ENCODE results near the gene YWHAH. TPM values are rescaled to one million over a fixed set of nuclear protein-coding genes. Genes with fewer than 3 reads are reported as not detected.

YWHAH gene
- polyA plus RNA-seq, 4 donors, result 60.4 to 99.1 (median 89.8) TPM

GRCh38 chr22:31937341-31937740, 7.0 kb upstream of the YWHAH start:
- Histone ChIP-seq H3K27ac (ENCODE audit: low read depth in 1 of 3, low read length in 2 of 3) (no peak overlapping the region), H3K4me1 (ENCODE audit: control insufficient read depth in 3 of 3, insufficient read depth in 2 of 3, low read depth in 1 of 3, low read length in 2 of 3) (no peaks in the 10 kb centered on the region), H3K36me3 (ENCODE audit: control insufficient read depth in 3 of 3, insufficient read depth in 2 of 3, low read depth in 1 of 3, low read length in 3 of 3) (no peaks in the 10 kb centered on the region), H3K9me3 (ENCODE audit: control insufficient read depth in 2 of 2, insufficient read depth in 1 of 2, low read depth in 1 of 2, low read length in 1 of 2) (no peaks in the 10 kb centered on the region), H3K4me3 (ENCODE audit: low read depth in 1 of 3, low read length in 3 of 3) (no peak overlapping the region), H3K27me3 (ENCODE audit: control insufficient read depth in 3 of 3, insufficient read depth in 3 of 3, low read length in 3 of 3) (no peaks in the 10 kb centered on the region)
- WGBS, 3 donors, result 71 to 75% (median 72%) methylated on average over 3 of the region's 3 CpGs
- FAIRE-seq (no peak), DNase-seq (no peak)

GRCh38 chr22:31938296-31938695, 6.0 kb upstream of the YWHAH start:
- H3K27me3 ChIP-seq (ENCODE audit: control insufficient read depth in 3 of 3, insufficient read depth in 3 of 3, low read length in 3 of 3), result no peaks in the 10 kb centered on the region
- H3K9me3 ChIP-seq (ENCODE audit: control insufficient read depth in 2 of 2, insufficient read depth in 1 of 2, low read depth in 1 of 2, low read length in 1 of 2), result no peaks in the 10 kb centered on the region
- no peaks in the 10 kb centered on the region for H3K36me3 ChIP-seq (ENCODE audit: control insufficient read depth in 3 of 3, insufficient read depth in 2 of 3, low read depth in 1 of 3, low read length in 3 of 3)
- H3K27ac ChIP-seq (ENCODE audit: low read depth in 1 of 3, low read length in 2 of 3), result no peak overlapping the region
- FAIRE-seq (no peak), DNase-seq (no peak)
- H3K4me3 ChIP-seq (ENCODE audit: low read depth in 1 of 3, low read length in 3 of 3), result no peak overlapping the region
- 80 to 87% (median 83%) methylated on average over 8 of the region's 8 CpGs for WGBS, 3 donors
- peaks cover 0 to under 1% (median 0%) of the 10 kb centered on the region in 3 donors for H3K4me1 ChIP-seq (ENCODE audit: control insufficient read depth in 3 of 3, insufficient read depth in 2 of 3, low read depth in 1 of 3, low read length in 2 of 3)

- no peak overlapping the region for H3K4me3 ChIP-seq (ENCODE audit: low read depth in 1 of 3, low read length in 3 of 3)
- WGBS, 3 donors, result 76 to 87% (median 81%) methylated on average over 9 of the region's 9 CpGs
- no peak for FAIRE-seq
- no peaks in the 10 kb centered on the region for H3K9me3 ChIP-seq (ENCODE audit: control insufficient read depth in 2 of 2, insufficient read depth in 1 of 2, low read depth in 1 of 2, low read length in 1 of 2)
- no peaks in the 10 kb centered on the region for H3K36me3 ChIP-seq (ENCODE audit: control insufficient read depth in 3 of 3, insufficient read depth in 2 of 3, low read depth in 1 of 3, low read length in 3 of 3)
- peaks cover 0 to 6% (median 0%) of the 10 kb centered on the region in 3 donors for H3K4me1 ChIP-seq (ENCODE audit: control insufficient read depth in 3 of 3, insufficient read depth in 2 of 3, low read depth in 1 of 3, low read length in 2 of 3)
- no peaks in the 10 kb centered on the region for H3K27me3 ChIP-seq (ENCODE audit: control insufficient read depth in 3 of 3, insufficient read depth in 3 of 3, low read length in 3 of 3)
- no peak overlapping the region for H3K27ac ChIP-seq (ENCODE audit: low read depth in 1 of 3, low read length in 2 of 3)
- no peak for DNase-seq
Observed at GRCh38 chr22:31940506-31940905, 3.8 kb upstream of the YWHAH start.

GRCh38 chr22:31942091-31942490, 2.2 kb upstream of the YWHAH start:
- Histone ChIP-seq H3K27me3 (ENCODE audit: control insufficient read depth in 3 of 3, insufficient read depth in 3 of 3, low read length in 3 of 3) (no peaks in the 10 kb centered on the region), H3K36me3 (ENCODE audit: control insufficient read depth in 3 of 3, insufficient read depth in 2 of 3, low read depth in 1 of 3, low read length in 3 of 3) (no peaks in the 10 kb centered on the region), H3K4me1 (ENCODE audit: control insufficient read depth in 3 of 3, insufficient read depth in 2 of 3, low read depth in 1 of 3, low read length in 2 of 3) (peaks cover 0 to 19% (median 7%) of the 10 kb centered on the region in 3 donors), H3K4me3 (ENCODE audit: low read depth in 1 of 3, low read length in 3 of 3) (no peak overlapping the region), H3K27ac (ENCODE audit: low read depth in 1 of 3, low read length in 2 of 3) (no peak overlapping the region), H3K9me3 (ENCODE audit: control insufficient read depth in 2 of 2, insufficient read depth in 1 of 2, low read depth in 1 of 2, low read length in 1 of 2) (no peaks in the 10 kb centered on the region)
- DNase-seq (no peak), FAIRE-seq (no peak)
- WGBS, 3 donors, result 89 to 94% (median 90%) methylated on average over 5 of the region's 5 CpGs

GRCh38 chr22:31943206-31943977, 943 bp upstream of the YWHAH start:
- FAIRE-seq, result no peak

GRCh38 chr22:31944700-31945442, 536 bp downstream of the YWHAH start:
- Histone ChIP-seq H3K27me3 (ENCODE audit: control insufficient read depth in 3 of 3, insufficient read depth in 3 of 3, low read length in 3 of 3) (no peaks in the 10 kb centered on the region), H3K4me1 (ENCODE audit: control insufficient read depth in 3 of 3, insufficient read depth in 2 of 3, low read depth in 1 of 3, low read length in 2 of 3) (peaks cover 0 to 19% (median 8%) of the 10 kb centered on the region in 3 donors)
- FAIRE-seq, result no peak

More at GRCh38 chr22:31943206-31943977, 943 bp upstream of the YWHAH start:
- WGBS, 3 donors, result 39 to 44% (median 40%) methylated on average over 15 of the region's 15 CpGs
- no peaks in the 10 kb centered on the region for H3K27me3 ChIP-seq (ENCODE audit: control insufficient read depth in 3 of 3, insufficient read depth in 3 of 3, low read length in 3 of 3)
- no peaks in the 10 kb centered on the region for H3K9me3 ChIP-seq (ENCODE audit: control insufficient read depth in 2 of 2, insufficient read depth in 1 of 2, low read depth in 1 of 2, low read length in 1 of 2)
- peak overlapping the region; percentile 81 to 97 (median 95) for H3K27ac ChIP-seq (ENCODE audit: low read depth in 1 of 3, low read length in 2 of 3)
- H3K4me1 ChIP-seq (ENCODE audit: control insufficient read depth in 3 of 3, insufficient read depth in 2 of 3, low read depth in 1 of 3, low read length in 2 of 3), result peaks cover 0 to 19% (median 8%) of the 10 kb centered on the region in 3 donors
- H3K36me3 ChIP-seq (ENCODE audit: control insufficient read depth in 3 of 3, insufficient read depth in 2 of 3, low read depth in 1 of 3, low read length in 3 of 3), result peaks cover 0 to 5% (median 4%) of the 10 kb centered on the region in 3 donors
- peak overlapping the region; percentile 56 to 91 (median 88) for H3K4me3 ChIP-seq (ENCODE audit: low read depth in 1 of 3, low read length in 3 of 3)
- DNase-seq, result no peak

GRCh38 chr22:31945443-31945855, 1.1 kb downstream of the YWHAH start:
- Histone ChIP-seq H3K27ac (ENCODE audit: low read depth in 1 of 3, low read length in 2 of 3) (peak overlapping the region; percentile 88 to 99 (median 96)), H3K4me3 (ENCODE audit: low read depth in 1 of 3, low read length in 3 of 3) (peak overlapping the region; percentile 88 to 98 (median 91)), H3K36me3 (ENCODE audit: control insufficient read depth in 3 of 3, insufficient read depth in 2 of 3, low read depth in 1 of 3, low read length in 3 of 3) (peaks cover 0 to 14% (median 4%) of the 10 kb centered on the region in 3 donors), H3K4me1 (ENCODE audit: control insufficient read depth in 3 of 3, insufficient read depth in 2 of 3, low read depth in 1 of 3, low read length in 2 of 3) (peaks cover 3 to 19% (median 8%) of the 10 kb centered on the region in 3 donors), H3K27me3 (ENCODE audit: control insufficient read depth in 3 of 3, insufficient read depth in 3 of 3, low read length in 3 of 3) (no peaks in the 10 kb centered on the region), H3K9me3 (ENCODE audit: control insufficient read depth in 2 of 2, insufficient read depth in 1 of 2, low read depth in 1 of 2, low read length in 1 of 2) (no peaks in the 10 kb centered on the region)
- FAIRE-seq (no peak), DNase-seq (peak; percentile 32 to 65)
- WGBS, 3 donors, result 1 to 2% (median 1%) methylated on average over 15 of the region's 15 CpGs

More at GRCh38 chr22:31944700-31945442, 536 bp downstream of the YWHAH start:
- H3K36me3 ChIP-seq (ENCODE audit: control insufficient read depth in 3 of 3, insufficient read depth in 2 of 3, low read depth in 1 of 3, low read length in 3 of 3), result peaks cover 0 to 10% (median 4%) of the 10 kb centered on the region in 3 donors
- peak overlapping the region; percentile 88 to 99 (median 96) for H3K27ac ChIP-seq (ENCODE audit: low read depth in 1 of 3, low read length in 2 of 3)
- peak in 1 of 2 donors; percentile 40 for DNase-seq
- no peaks in the 10 kb centered on the region for H3K9me3 ChIP-seq (ENCODE audit: control insufficient read depth in 2 of 2, insufficient read depth in 1 of 2, low read depth in 1 of 2, low read length in 1 of 2)
- peak overlapping the region; percentile 88 to 98 (median 91) for H3K4me3 ChIP-seq (ENCODE audit: low read depth in 1 of 3, low read length in 3 of 3)
- WGBS, 3 donors, result 0 to 1% (median 0%) methylated on average over 40 to 76 of the region's 76 CpGs

- H3K36me3 ChIP-seq (ENCODE audit: control insufficient read depth in 3 of 3, insufficient read depth in 2 of 3, low read depth in 1 of 3, low read length in 3 of 3), result peaks cover 0 to 18% (median 4%) of the 10 kb centered on the region in 3 donors
- H3K4me1 ChIP-seq (ENCODE audit: control insufficient read depth in 3 of 3, insufficient read depth in 2 of 3, low read depth in 1 of 3, low read length in 2 of 3), result peaks cover 3 to 19% (median 8%) of the 10 kb centered on the region in 3 donors
- H3K27me3 ChIP-seq (ENCODE audit: control insufficient read depth in 3 of 3, insufficient read depth in 3 of 3, low read length in 3 of 3), result no peaks in the 10 kb centered on the region
- WGBS, 3 donors, result 37 to 40% (median 39%) methylated on average over 8 of the region's 8 CpGs
- no peak for FAIRE-seq
- DNase-seq, result peak; percentile 37 to 40
- peak overlapping the region in 2 of 3 donors; percentile 91 to 98 for H3K4me3 ChIP-seq (ENCODE audit: low read depth in 1 of 3, low read length in 3 of 3)
- no peaks in the 10 kb centered on the region for H3K9me3 ChIP-seq (ENCODE audit: control insufficient read depth in 2 of 2, insufficient read depth in 1 of 2, low read depth in 1 of 2, low read length in 1 of 2)
- peak overlapping the region; percentile 1 to 88 (median 69) for H3K27ac ChIP-seq (ENCODE audit: low read depth in 1 of 3, low read length in 2 of 3)
Observed at GRCh38 chr22:31945971-31946680, 1.8 kb downstream of the YWHAH start.
